NCI-H1048 (cell line): ENCODE data around the gene STAT5A.
"Not testable (repeated sequence)": the region's sequence is repeated elsewhere in the genome, so short reads cannot be mapped to it uniquely, and the experiment has no call there.

Experiments
- DNase-seq: peaks from one replicate; lab custom pipeline; 2025; lab: John Stamatoyannopoulos, UW

The STAT5A gene

DNA sequence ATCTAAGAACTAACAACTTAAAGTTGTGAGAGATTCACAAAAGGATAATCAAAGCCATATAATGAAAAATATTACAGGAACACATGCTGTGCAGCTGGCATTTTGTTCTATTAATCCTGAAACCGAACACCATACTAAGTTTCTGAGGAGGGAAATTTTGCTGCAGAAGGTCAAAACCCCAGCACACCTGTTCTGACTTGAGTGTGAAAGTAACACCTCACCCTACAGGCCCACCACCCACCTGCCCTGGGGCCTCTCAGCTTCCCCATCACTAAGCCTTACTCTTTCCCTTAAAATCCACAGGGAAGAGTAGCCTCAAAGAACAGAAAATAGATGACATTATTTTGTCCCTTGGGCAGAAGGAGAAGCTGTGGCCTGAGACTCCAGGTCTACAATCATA, 44.8 kb downstream of the STAT5A start:
- DNase-seq, result no peak

DNA sequence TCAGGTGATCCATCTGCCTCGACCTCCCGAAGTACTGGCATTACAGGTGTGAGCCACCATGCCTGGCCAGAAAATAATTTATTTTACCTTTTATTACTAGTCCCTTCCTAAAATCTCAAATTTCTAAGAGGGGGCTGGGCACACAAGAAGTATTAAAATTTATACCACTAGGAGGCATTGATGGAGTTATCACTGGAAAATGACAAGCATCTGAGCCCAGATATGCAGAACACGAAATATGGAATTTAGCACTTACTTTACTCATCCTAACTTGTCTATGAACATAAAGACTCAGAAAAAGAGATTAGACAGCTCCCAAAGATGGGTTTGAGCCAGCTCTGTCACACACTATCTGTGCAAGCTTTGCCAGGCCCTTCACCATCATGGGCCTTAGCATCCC, 46.4 kb downstream of the STAT5A start:
- DNase-seq, result no peak

DNA sequence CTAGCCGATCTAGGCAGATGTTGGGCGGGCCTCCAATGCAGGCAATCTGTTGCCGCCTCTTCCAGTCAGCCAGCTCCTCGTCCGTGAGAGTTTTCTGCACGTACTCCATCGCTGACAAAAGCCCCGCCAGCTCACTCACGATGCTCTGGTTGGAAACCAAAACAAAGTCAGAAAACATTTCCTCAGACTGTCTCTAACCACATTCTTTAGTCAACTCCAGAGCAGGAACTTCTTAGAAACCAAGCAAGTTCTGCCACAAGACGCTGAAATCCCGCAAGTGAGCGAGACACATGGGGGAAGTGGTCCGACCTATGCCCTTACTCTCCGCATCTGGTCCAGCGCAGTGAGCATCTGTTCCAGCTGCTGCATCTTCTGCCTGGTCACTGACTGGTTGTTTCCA, 49.1 kb downstream of the STAT5A start:
- DNase-seq, result no peak

DNA sequence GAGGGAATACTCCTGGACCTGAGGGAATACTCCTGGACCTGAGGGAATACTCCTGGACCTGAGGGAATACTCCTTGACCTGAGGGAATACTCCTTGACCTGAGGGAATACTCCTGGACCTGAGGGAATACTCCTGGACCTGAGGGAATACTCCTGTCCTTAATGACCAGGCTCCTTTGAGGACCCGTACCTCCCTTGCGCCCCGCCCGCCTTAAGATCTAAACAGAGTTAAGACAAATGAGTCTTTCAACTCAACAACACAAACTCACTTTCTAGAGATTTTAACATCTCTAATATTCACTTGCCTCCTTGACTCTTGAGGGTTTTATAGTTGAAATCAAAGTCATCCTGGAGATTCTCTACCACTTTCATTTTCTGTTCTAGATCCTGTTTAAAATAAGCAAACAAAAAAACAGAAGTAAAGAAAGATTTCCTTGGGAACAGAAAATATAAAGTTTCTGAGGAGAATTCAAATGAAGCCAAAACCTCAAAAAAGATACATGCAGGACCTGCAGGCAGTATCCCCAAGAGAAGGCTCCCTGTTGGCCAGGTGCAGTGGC, 50.2 kb downstream of the STAT5A start:
- DNase-seq, result no peak

DNA sequence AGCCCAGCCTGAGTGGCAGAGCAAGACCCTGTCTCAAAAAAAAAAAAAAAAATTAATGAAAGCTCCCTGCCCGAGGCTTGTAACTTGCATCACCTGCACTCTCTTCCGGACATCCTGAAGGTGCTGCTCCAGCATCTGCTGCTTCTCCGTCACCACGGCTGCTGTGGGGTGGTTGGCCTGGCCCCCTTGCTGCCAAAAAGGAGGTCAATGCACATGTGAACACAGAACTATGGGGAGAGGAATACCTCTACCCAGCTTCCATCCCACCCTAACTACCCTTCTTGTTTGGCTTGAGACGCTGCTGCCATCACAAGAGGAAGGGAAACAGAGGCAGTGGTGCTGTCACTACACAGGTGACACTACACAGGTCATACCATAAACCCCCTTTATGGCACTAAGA, 50.9 kb downstream of the STAT5A start:
- no peak for DNase-seq

DNA sequence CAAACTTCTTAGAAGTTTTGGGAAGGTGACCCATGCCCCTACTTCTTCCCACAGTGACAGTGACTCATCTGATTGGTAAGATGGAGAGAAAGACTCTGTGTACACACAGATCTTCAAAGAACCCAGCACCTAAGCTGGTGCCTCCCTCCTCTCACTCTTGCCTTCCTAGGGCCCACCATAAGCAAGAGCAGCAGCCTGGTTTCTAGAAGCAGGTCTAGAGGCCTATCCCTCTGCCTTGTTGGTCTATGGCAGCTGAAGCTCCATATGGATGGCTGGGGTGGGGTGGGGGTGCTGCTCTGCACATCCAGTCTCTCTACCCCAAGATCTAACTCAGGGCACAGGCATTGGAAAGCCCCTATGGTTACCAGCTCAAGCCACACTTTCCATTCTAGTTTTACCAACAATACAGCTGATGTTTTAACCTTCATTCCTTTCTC, 52.4 kb downstream of the STAT5A start:
- DNase-seq, result no peak

DNA sequence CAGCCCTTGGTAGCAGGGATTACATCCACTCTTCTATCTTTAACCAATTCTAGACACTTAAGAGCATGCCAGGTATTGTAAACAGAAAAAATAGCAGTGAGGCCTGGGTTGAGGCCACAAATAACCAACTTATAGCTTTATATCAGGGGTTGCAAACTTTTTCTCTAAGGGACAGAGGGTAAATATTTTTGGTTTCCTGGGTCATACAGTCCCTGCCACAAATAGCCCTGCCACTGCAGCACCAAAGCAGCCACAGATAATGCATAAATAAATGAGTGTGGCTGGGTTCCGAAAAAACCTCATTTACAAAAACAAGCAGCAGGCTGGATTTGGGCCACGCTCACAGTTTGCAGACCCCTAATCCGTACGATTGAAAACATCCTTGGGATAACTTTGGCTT, 53.3 kb downstream of the STAT5A start:
- no peak for DNase-seq

DNA sequence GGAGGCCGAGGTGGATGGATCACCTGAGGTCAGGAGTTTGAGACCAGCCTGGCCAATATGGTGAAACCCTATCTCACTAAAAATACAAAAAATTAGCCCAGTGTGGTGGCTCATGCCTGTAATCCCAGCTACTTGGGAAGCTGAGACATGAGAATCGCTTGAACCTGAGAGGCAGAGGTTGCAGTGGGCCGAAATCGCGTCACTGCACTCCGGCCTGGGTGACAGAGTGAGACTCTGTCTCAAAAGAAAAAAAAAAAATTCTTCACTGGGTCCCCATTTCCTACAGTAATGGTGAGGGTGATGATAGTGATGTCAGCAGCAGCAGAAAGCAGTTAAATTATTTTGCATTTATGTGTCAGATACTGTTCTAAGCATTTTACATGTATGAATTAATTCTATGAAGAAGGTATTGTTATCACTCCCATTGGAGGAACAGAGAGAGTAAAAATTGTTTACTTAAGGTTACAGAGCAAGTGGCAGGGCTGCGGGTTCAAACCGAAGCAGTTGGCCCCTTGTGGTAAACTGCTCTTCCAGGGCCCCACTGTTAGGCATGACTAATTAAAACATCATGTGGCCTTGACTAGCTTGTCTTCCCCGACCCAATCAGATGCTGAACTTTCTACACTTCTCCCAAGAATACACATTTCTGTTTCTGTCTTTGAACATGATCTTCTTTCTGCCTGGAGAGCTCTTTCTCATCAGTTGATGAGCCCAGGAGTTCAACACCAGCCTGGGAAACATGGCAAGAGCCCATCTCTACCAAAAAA, 54.1 kb downstream of the STAT5A start:
- DNase-seq, result no peak

DNA sequence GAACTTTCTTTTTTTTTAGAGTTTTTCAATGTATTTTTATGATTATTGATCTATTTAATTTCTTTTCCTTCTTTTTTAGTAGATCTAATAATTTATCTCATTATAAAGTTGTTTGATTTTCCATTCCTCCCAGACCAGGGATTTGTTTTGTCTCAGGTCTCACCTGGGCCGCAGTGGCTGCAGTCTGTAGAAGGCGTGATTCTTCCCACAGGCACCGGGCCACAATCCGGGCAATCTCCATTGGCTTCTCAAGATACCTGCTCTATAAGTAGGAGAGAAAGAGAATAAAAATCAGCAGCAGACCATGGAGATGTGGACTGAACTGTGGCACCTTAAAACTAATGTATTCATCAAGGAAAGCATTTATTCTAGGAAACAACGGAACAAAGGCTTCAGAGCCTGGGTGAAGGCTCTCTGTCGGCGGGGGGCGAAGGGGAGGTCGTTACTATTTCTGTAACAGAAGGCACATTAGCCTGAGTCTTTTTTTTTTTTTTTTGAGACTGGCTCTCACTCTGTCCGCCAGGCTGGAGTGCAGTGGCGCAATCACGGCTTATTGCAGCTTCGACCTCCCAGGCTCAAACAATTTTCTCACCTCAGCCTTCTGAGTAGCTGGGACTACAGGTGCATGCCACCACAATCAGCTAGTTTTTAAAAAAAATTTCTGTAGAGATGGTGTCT, 57.2 kb downstream of the STAT5A start:
- no peak for DNase-seq

DNA sequence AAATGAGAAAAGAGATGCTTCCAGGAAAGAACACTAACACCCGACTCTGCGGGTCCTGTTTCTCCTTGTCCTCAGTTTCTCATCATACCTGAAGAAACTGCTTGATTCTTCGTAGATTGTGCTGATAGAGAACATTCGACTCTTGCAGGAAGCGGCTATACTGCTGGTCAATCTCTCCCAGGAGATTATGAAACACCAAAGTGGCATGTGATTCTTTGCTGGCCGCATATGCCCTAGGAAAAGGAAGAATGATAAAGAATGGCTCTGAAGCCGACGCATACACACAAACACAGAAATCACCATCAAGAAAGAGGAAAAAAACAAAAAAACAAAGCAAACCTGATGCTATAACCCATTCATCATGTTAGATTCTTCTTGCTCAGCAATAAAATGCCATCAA, 58.2 kb downstream of the STAT5A start:
- DNase-seq, result no peak

DNA sequence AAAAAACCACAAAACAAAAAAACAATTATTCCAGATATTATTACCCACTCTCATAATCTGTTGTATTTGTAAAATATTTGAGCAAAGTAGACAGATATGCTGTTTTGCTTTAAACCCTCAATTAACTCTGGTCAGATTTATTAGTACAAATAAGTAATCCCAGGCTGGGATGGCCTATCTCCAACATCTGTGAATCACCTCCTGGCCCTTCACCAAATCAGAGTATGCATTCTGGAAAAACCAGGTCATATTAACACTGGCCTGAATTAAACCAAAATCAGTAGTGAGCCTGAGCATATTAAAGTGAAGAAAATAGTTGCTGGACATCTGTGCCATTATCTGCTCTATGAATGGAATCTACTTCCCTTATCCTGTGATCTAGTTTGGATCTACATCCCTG, 58.9 kb downstream of the STAT5A start:
- DNase-seq, result no peak

DNA sequence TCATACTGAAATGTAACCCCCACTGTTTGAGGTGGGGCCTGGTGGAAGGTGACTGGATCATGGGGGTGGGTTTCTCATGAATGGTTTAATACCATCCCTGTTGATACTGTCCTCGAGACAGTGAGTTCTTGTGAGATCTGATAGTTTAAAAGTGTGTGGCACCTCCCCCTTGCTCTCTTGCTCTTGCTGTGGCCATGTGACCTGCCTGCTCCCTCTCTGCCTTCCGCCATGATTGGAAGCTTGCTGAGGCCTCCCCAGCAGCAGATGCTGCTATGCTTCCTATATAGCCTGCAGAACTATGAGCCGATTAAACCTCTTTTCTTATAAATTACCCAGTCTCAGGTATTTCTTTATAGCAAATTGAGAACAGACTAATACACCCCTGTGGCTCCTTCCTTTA, 59.3 kb downstream of the STAT5A start:
- DNase-seq, result no peak

DNA sequence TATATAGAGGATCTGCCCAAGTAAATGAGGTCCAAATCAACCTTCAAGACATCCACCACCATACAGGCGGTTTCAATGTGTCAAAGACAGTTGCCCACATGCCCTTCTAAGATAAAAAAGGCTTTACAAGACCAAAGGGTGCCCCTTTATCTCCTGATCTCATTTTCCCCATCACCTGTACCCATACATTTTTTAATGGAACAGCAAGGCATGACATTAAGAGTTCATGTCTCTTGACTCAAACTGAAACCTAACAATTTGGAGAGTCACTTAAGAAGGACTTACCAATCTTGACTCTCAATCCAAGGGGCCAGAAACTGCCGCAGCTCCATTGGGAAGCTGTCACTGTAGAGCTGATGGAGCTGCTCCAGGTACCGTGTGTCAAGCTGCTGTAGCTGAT, 59.8 kb downstream of the STAT5A start:
- DNase-seq, result no peak

DNA sequence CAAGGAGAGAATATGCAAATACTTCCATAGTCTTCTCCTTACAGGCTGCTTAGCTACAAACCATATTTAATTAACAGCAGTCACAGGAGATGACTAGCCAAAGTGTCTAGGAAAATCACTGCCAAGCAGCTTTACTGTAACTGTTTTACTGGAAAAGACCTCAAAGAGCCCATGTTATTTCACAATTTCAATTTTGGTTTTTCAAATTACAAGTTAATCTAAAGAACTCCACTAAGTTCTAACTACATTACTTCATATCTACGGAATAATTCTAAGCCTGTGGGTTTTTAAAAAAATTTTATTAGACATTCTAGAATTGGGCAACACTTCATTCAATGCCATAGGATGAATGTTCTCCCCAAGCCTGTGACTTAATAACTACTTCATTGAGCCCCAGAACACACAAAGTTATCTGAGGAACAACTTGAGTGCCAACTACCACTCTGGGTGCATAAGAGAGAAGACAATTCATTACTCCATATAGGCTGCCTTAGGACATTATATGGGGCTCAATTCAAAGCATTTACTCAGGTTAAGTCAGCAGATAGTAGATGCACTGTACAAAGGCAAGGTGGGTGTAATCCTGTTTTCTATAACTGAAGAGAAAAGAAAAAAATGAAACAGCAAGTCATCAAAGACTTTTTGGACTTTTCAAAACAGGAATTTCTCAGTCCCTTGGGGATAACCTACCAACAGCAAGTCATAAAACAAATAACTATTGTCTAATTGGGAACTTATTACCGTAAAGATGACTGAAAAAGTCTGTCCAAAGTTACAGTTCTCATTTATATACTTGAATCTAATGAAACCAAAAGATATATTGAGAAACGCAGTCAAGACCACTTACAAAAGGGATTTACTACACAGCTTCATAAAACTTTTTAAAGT, 66.9 kb downstream of the STAT5A start:
- DNase-seq, result no peak

DNA sequence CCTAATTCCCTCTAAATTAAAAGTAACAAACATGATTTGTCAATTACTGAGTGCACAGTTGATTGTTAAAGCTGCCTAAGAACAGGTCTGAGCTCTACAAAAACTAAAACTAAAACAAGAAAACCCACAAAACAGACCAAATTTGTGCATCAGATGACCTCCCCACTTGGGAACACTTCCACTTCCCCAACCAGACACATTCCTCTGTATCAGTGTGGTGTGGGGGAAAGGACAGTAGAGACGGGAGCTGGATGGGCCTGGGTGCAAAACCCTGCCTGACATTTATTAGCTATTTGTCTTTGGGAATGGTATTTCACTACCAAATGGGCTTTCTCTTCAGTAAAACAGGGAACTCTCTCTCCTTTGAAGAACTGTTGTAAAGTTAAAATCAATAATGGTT, 70.1 kb downstream of the STAT5A start:
- DNase-seq, result no peak

DNA sequence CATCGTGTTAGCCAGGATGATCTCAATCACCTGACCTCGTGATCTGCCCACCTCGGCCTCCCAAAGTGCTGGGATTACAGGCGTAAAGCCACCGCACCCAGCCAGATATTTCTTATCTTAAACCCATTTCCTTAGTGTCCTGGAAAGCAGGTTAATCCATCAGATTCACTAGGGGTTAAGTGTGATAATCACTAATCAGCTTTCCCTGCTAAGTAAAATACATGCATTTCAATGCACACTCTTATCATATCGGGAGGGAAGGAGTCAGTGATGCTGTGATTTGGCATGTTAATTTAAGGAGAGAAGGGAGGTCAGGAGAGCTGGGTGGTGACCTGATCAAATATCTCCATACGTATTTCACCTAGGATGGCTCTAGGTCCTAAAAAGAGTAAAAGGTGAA, 70.8 kb downstream of the STAT5A start:
- no peak for DNase-seq

DNA sequence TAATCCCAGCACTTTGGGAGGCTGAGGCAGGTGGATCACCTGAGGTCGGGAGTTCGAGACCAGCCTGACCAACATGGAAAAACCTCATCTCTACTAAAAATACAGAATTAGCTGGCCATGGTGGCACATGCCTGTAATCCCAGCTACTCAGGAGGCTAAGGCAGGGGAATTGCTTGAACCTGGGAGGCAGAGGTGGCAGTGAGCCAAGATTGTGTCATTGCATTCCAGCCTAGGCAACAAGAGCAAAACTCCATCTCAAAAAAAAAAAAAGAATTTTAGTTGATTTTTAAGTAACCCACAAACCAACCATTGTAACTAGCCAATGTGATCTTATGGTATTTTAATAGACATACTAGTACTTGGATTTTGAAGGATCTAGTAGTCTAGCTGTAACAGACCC, 72.1 kb downstream of the STAT5A start:
- not testable (repeated sequence) for DNase-seq
